ENCODE data around the gene ALG12.

GRCh38 chr22:49942565-49943404 is 24.5 kb upstream of the ALG12 start:
- TF ChIP-seq, protein P1, sequence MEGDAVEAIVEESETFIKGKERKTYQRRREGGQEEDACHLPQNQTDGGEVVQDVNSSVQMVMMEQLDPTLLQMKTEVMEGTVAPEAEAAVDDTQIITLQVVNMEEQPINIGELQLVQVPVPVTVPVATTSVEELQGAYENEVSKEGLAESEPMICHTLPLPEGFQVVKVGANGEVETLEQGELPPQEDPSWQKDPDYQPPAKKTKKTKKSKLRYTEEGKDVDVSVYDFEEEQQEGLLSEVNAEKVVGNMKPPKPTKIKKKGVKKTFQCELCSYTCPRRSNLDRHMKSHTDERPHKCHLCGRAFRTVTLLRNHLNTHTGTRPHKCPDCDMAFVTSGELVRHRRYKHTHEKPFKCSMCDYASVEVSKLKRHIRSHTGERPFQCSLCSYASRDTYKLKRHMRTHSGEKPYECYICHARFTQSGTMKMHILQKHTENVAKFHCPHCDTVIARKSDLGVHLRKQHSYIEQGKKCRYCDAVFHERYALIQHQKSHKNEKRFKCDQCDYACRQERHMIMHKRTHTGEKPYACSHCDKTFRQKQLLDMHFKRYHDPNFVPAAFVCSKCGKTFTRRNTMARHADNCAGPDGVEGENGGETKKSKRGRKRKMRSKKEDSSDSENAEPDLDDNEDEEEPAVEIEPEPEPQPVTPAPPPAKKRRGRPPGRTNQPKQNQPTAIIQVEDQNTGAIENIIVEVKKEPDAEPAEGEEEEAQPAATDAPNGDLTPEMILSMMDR (IDR thresholded peaks at IDR 0.05), result no peak
- no peak for TF ChIP-seq POLR2A (IDR thresholded peaks at IDR 0.05)
